Fibroblast of skin of left biceps (primary cell): ENCODE data around the gene ASTN2.

Source experiments
- DNase-seq, 2 experiments: peaks; one replicate each; pipeline ENCODE4 v3.0.0-alpha.2; 2013; ENCODE audit warnings: low read depth in 2 of 2

Gene ASTN2

DNA sequence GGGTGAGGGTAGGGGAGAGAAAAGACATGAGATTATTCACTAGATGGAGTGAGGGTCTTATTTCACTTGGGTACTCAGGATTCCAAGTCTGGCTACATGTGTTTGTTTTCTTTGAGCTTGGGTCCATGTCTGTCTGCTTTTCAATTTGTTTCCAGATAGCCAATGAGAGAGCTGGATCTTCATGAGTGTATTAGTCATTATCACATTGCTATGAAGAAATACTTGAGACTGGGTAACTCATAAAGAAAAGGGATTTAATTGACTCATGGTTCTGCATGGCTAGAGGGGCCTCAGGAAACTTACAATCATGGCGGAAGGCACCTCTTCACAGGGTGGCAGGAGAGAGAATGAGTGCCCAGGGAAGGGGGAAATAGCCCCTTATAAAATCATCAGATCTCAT is 924.5 kb downstream of the ASTN2 start:
- no peak for DNase-seq

DNA sequence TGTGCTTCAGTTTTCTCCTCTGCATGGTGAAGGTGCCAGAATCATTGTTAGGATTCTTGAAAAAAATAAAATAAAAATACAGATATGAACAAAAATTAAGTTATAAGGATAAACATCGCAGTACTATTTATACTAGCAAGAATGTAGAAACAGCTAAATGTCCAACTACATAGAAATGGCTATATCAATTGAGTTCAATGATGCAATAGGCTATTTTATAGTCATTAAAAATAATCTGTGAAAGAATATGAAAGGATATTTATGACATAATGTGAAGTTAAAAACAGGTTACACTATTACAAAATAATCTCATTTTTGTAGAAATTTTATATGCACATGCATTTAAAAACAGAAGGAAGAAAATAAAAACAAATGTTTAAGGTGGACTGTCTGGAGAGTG is 926.5 kb downstream of the ASTN2 start:
- DNase-seq, result no peak

- DNase-seq, result no peak
Measured at GRCh38 chr9:116484492-116485061, 930.3 kb downstream of the ASTN2 start.

- DNase-seq, result no peak
Measured at GRCh38 chr9:116483622-116484491, 931.0 kb downstream of the ASTN2 start.

GRCh38 chr9:116482740-116483139 is 932.1 kb downstream of the ASTN2 start:
- DNase-seq, result no peak

GRCh38 chr9:116480700-116481099 is 934.2 kb downstream of the ASTN2 start:
- no peak for DNase-seq

- no peak for DNase-seq
Measured at GRCh38 chr9:116479967-116480366, 934.9 kb downstream of the ASTN2 start.

- no peak for DNase-seq
Measured at GRCh38 chr9:116479056-116479544, 935.8 kb downstream of the ASTN2 start.

DNA sequence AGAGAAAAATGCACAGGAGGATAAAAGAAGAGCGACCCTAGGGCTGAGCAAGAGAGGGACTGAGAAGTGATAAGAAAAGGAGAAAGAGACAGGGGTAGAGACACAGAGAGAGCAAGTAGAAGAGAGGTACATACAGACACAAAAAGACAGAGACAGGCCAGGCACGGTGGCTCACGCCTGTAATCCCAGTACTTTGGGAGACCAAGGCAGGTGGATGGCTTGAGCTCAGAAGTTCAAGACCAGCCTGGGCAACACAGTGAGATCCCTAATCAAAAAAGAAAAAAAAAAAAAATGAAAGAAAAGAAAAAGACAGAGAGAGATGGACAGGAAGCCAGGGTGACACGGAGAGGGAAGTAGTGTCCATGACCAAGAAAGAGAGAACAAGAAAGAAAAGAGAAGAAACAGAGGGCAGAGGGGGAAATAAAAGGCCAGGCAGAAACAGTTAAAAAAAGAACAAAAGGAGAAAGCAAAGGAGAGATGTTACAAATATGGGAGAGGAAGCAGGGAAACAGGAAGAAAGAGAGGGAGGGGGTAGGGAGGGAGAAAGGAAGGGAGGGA is 937.2 kb downstream of the ASTN2 start:
- DNase-seq, result no peak

- DNase-seq, result no peak
Measured at GRCh38 chr9:116476935-116477381, 937.9 kb downstream of the ASTN2 start.

DNA sequence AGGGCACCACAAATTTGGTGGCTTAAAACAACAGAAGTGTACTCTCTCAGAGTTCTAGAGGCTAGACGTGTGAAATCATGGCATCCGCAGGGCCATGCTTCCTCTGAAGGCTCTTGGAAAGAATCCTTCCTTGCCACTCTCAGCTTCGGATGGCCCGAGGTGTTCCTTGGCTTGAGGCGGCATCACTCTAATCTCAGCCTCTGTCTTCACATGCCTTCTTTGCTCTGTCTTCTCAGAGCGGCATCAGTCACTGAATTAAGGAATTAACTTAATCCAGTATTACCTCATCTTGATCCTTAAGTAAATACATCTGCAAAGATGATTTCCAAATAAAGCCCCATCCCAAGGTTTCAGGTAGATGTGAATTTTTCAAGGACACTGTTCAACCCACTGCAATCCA is 938.9 kb downstream of the ASTN2 start:
- no peak for DNase-seq

DNA sequence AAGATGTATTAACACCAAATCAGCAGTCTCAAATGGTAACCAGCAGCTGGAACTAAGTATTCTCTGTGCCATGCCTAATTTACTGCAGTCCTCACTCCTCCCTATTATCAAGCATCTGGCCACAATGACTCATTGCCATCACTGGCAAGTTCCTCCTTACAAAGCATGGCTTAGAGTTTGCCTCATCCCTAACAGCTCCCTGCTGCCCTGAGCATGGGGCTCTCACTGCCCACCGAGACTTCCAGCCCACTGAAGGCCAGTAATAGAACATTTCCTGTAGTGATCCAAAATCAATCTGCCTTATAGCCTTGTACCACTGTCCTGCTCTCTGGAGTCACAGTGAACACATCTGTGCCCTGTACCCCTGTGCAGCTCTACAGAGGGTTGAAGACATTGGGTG is 939.7 kb downstream of the ASTN2 start:
- DNase-seq, result no peak

- DNase-seq, result no peak
Measured at GRCh38 chr9:116471944-116472506, 942.8 kb downstream of the ASTN2 start.

DNA sequence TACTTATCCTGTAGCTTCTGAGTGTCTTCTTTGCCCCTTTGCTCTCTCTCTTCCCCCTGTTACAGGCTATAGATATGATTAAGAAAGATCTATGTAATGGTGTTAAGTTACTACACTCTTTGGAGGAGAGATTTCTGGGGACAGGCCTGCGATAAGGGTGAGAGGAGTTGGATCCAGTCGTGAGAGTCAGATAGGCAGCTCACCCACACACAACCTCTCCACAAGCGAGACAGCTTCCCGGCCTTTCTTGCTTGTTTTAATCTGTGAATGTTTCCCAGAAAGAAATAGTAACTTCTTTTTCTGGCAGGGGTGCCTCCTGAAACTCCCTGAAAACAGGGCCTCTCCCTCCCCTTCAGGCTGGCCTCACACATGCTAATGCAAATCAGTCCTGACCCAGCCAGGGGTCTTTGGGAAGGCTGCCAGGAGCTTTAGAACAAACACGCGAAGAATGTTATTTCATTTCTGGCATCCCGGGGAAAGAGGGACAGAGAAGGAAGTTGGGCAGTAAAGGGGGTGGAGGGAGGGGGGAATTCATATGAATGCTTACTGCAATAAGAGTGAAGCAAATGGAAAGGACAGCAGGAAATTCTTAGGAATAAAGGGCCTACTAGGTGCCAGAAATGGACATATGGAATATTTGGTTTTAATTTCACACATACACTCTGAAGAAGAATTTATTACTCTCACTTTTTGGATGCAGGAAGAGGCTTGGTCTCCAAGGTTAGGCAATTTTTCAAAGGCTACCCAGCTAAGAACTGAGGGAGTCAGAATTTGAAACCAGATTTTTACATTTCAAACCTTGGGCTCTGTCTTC is 943.6 kb downstream of the ASTN2 start:
- DNase-seq, result peak; percentile 90

GRCh38 chr9:116468793-116469527 is 945.9 kb downstream of the ASTN2 start:
- DNase-seq, result no peak

DNA sequence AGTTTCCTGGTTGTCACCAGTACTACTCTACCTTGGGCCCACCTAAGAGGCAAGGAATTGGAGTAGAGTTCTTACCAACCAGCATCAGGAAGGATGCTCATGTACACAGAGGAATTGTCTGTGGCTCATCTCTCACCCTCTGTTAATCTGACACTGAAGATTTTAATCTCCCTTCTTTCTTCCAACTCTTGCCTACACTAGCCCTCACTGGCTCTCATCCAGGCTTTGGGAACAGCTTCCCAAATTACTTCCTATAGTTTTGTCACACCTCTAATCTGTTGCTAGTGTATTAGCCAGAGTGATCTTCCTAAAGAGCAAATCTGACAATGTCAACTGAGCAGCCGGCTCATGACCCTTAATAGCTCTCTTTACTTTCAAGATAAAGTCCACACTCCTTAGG is 946.5 kb downstream of the ASTN2 start:
- DNase-seq, result no peak

DNA sequence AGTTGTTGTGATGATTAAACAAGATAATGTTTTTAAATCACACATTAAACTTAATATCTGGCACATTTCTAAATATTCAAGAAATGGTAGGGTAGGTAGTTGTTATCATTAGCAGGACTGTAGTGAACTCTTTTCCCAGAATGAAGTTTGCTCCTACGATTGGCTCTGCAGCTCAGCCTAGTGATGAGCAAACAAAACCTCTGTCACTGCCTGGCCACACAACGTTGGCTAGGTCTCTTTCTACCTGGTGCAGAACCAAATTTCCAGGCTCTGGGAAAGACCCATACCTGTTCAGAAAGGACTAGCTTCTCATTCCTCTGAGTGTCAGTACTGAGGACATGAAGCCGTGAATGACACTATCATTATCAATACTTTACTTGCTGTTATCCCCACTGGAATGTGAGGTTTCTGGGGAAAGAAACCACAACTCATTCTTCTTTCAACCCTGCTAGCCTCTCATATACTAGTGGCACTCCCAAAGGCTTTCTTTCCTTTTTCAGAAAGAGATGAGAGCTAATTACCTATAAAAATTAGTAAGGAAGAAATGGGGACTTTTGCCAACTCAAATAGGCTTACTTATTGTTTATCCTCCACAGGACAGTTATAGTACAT is 947.0 kb downstream of the ASTN2 start:
- no peak for DNase-seq

- DNase-seq, result no peak
Measured at GRCh38 chr9:116466271-116467235, 948.3 kb downstream of the ASTN2 start.

DNA sequence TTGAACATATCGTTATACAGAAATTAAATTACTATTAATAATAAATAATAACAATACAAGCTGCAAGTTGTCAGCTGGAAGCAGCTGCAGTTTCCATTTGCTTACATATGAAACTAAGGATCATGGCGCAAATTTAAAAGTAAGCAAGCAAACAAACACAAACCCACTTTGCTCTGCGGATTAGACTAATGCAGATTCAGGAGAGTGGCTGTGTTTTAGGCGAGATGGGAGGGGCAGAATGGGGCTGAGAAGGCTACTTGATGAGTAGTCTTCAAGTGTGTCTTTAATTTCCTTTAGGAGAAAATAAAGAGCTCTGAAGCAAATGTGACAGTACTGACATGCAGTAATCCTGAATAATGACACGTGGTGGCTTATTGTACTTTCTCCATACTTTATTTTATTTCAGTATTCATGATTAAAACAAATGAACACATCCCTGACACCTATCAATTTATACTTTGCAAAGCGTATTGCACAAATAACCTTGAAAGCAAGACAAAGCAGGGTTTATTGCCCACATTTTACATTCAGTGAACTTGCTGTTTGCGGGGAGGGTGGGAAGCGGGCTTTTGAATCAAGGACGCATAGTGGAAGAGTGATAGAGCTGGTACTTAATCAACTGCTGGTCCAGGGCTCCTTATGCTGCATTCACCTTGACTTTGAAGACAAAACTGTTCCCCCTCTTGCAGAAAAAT is 949.1 kb downstream of the ASTN2 start:
- no peak for DNase-seq
